Activated CD8-positive, alpha-beta memory T cell treated with anti-CD3 and anti-CD28 coated beads for 4 hours (primary cell): ENCODE data around the gene DERL2.

ENCODE experiments used
- DNase-seq, 2 donors: peaks; one replicate each; pipeline ENCODE4 v3.0.0-alpha.2; 2020; ENCODE audit warnings: low read depth in 2 of 2

The DERL2 gene

DNA sequence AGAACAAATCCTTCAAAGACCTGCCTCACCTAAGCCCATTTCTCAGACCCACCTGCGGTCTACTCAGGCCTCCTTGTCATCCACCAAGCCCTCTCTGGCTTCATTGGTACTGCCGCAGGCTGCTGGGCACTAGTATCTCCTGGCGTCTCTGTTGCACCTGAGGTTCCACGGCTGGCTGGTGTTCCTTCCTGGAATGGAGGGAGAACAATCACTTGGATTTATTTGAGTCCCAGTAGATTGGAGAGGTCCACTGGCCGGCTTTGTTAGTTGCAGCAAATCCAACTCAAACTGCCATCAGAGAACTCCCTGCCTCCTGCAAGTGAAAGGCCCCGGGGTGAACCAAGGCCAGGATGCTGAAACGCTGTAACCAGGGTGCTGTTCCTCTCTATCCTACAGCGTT is 15.7 kb upstream of the DERL2 start:
- no peak for DNase-seq

DNA sequence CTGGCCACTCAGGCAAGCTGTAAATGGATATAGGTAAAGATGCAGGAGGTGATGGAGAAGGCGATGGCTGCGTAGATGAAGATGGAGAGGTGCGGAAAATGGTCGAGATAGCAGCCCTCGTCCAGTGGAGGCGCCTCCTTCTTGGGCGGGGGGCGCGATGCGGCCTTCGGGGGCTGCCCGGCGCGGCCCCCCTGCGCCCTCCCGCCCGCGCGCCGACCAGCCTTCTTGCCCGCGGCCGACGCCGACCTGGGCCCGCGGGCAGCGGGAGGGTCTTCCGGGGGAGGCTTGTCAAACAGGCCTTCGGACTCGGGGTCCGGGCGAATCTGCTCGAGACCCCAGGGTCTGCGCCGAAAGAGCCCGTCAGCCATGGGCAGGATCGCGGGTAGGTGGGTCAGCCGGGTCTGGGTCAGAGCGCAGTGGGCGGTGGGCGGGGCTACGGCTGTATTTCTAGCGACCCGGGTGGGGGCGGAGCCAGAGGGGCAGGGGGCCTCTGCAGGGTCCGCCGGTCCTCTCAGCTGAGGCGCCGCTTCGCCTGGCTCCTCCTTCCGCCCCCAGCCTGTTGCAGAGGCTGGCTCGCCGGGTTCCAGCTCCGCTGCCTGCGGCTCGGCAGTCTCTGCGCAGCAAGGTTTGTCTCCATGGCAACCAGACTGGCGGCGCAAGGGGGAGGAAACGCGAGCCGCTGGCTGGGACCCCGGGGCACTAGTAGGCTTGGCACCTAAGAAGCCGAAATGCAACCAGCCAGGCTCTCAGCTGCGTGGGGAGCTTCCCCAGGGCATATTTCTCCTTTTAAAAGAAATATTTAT is 14.8 kb upstream of the DERL2 start:
- peak; percentile 50 to 63 for DNase-seq

DNA sequence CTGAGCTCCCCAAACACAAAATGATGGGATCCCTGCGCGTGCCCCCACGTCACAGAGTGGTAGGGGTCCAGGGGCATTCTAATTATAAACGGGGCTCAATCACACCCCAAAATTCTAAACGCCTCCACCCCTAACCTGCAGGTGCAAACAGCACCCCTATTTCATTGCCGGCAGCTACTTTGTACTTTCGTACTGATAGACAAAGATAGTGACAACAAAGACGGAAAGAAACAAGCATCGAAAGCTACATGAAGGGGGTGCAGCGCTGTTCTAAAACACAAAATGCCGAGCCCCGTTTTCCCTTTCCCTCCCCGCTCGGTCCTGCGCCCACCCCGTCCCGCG is 14.2 kb upstream of the DERL2 start:
- DNase-seq, result no peak

DNA sequence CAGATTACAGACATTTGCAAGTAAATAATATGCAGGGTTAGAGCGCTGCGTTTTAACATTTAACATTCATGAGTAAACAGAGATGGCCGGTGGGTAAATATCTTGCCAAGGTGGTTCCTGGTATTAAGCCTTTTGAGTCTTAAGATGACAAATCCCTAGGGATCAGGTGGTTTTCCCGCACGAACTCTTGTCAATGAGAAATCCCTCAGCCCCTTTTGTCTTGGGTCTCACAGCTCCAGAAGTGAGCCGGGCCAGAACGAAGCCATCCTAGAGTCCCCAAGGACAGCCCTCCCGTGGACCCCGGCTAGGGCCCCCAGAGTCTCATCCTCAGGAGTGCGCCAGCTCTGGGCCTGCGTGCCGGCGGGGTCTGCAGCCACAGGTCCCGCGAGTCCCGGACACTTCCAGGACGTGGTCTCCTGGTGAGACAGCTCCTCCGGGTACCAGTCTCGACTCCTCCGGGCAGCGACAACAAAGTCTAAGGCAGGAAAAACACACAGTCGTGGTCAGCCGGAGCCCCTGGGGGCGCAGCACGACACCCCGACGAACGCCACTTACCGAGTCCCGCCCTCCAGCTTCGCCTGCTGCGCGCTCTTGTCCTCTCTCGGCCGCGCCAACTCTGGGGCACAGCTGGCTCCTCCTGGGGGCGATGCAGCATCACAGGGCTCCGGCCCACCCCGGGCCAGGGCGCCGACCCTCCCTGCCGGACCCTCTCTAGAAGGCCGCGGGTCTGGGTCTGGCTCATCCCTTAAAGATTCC is 13.7 kb upstream of the DERL2 start:
- no peak for DNase-seq

DNA sequence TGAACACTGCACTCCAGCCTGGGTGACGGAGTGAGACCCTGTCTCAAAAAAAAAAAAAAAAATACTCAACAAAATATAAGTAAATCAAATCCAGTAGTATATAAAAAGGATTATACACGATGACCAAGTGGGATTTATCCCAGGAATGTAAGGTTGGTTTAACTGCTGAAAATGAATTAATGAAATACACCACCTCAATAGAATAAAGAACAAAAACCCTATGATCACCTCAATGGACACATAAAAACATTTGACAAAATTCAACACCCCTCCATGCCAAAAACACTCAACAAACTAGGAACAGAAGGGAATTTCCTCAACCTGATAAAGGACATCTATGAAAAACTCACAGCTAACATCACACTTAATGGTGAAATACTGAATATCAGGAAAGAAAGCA is 7.0 kb upstream of the DERL2 start:
- no peak for DNase-seq

DNA sequence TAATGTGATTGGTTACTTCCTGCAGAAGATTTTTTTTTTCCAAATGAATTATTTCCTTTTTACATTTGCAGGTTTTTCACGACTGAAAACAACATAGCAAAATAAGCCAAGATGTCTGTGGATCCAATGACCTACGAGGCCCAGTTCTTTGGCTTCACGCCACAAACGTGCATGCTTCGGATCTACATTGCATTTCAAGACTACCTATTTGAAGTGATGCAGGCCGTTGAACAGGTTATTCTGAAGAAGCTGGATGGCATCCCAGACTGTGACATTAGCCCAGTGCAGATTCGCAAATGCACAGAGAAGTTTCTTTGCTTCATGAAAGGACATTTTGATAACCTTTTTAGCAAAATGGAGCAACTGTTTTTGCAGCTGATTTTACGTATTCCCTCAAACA is 2.8 kb upstream of the DERL2 start:
- DNase-seq, result no peak

DNA sequence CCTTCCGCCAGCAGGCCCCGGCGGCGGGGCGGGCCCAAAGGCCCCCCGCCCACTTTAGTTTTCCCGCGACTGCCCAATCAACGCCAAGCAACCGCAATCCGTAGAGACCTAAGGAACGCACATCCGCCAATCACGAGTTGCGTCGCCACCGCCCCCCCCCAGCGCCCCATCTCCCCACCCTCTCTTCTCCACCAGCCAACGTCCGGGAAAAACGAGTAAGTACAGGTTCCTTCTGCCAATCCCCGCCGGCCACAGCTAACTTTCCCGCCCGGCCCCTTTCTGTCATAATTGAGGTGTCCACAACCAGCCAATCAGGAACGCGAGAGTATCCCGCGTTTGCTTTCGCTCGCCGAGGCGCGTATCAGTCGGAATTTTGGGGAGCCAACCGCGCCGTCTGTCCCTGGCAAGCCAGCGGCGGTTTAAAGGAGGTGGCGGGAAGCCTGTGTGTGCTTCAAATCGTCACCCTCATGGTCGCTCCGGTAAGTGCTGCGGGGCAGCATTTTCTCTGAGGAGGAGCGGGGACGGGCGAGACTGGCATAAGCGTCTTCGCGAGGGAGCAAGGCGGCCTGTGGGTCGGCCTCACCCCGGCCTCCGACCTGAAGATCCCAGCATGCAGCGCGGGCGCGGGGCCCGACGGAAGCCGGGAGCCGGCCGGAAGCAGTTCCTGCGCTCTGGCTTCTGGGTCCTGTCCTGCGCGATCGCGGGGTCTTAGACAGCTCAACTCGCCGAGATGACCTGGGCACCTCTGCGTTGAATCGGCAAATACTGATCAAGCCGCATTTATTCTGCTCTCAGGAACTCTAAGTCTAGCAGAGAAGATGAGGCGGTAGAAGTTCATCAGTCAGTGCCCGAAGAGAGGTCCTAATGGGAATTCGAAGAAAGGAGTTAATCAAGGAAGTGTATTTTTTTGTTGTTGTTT is 487 bp upstream of the DERL2 start, which contains the start of gene MIS12:
Gene MIS12 (plus strand): TSS at position 361 of the 919 bp plus-strand sequence. CDS start 2,297 bp downstream, outside the sequence.
- peak; percentile 94 to 97 for DNase-seq

DNA sequence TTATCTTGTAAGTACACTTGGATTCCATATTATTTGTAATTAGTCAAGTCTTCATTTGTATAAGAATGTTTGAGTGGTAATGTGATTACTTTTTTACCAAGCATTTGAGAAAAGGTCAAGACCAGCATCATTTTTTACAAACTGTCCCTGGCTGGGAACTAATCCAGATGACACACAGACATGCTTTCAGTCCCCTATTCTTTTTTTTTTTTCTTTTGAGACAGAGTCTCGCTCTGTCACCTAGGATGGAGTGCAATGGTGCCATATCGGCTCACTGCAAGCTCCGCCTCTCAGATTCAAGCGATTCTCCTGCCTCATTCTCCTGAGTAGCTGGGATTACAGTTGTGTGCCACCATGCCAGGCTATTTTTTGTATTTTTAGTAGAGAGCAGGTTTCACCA is 4.5 kb downstream of the DERL2 start:
- no peak for DNase-seq

DNA sequence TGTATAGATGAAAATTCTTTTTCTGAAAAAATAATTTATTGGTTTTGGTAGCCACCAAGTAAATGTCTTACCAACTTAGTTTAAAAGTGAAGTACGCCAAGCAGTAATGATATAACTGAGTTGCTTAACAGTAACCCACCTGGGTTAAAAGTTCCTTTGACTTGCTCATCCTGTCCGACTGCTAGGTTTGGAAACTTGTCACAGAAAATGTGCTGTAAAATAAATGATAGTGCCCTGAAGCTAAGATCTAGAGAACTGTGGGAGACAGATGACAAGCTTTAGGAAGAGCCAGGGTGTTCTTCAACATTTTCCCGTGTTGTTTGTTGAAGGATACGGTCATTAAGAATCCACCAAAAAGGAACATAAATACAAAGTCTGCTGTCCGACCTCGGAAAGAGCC is 5.0 kb downstream of the DERL2 start:
- no peak for DNase-seq

DNA sequence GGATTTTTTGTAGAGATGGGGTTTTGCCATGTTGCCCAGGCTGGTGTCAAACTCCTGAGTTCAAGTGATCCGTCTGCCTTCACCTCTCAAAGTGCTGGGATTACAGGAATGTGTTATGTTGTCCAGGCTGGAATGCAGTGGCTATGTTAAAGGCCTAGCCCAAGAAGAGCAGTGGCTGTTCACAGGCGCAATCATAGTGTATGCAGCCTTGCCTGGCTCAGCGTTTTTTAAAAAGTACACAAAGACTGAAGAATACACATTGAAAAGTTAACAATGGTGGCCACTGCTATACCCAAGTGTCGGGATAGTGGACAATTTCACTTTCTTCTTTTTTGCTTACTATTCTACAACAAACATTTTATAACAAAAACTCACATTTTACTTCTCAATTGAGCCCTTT is 7.0 kb downstream of the DERL2 start:
- DNase-seq, result no peak

DNA sequence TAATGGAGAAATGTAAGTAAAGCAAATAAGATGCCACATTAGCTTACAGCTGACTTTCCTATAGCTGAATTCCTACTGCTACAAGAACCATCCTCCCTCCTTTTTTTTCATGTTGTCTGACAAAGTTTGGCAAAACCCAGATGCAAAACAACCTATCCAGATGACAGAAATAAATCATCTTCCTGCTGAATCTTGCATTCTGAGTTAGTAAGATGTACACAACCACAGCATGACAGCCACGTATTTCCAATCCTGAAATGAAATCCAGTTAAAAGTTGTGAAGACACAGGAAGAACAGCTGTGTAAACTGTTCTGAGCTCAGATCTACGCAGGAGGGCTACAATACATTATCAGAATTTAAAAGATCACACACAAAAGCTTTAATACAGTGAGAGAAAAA is 12.1 kb downstream of the DERL2 start:
- no peak for DNase-seq

DNA sequence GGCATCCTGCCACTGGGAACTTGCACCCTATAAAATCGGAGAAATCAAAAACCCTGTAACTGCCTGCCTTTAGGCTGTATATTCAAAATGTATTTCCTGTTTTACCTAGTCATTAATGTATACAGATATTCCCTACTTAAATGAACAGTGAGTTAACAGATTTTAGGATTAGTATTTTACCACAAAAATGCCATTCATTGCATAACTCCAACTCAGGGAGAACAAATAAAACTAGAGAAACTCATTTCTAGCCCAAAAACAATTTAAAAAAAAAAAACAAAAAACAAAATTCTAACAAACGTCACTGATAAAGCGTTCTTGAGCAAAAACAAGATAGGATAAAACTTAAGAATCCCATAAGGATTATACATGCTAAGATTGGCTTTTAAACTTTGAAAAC is 13.5 kb downstream of the DERL2 start:
- no peak for DNase-seq

DNA sequence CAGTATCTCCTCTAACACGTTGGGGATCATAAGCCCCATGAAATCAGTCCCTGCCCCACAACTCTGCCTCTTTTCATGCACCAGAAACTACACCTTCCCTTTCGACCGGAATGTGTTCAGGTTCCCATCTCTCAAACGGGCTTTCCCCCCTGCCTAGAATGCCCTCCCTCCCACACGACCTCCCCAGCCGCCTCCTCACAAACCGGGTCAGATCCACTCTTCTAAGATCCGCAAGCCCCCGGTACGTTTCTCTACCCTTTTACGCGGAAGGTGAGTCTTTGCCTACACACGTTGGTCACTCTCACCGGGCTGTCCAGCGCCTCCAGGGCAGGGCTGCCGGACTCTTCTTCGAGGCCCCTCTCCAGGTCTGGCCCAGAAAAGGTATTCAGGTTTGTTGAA is 17.9 kb downstream of the DERL2 start:
- DNase-seq, result no peak

DNA sequence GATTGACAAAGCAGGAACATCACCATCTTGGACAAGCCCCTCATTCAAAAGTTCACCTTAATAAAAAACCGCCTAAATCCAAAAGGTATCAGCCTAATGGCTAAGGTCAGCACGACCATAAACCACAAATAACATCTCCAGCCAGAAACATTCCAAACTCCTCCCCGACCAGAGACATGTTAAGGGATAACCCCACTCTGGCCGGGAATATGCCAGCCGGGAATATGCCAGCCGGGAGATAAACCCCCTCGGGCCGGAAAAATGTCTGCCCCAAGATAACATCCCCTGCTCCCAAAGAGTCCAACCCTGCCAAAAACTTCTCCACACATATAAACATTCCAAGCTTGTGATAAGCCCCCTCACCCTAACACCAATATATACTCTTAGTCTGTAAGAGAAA is 18.6 kb downstream of the DERL2 start:
- DNase-seq, result no peak

DNA sequence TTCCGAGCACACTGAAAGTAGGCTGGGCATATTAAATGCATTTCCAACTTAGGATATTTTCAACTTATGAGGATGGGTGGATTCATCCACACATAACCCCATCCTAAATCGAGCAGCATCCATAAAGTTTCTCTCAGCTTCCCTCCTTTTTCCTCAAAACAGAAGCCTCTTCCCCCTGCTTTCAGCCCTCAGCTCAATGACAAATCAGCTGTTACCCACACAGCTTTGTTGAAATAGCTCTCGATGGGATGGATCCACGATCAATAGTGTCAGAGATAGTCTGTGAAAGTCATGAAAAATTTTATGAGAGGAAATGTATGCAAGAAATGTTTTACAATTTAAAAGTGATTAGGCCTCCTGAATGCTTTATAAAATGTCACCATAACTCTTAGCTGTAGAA is 19.7 kb downstream of the DERL2 start:
- DNase-seq, result no peak

DNA sequence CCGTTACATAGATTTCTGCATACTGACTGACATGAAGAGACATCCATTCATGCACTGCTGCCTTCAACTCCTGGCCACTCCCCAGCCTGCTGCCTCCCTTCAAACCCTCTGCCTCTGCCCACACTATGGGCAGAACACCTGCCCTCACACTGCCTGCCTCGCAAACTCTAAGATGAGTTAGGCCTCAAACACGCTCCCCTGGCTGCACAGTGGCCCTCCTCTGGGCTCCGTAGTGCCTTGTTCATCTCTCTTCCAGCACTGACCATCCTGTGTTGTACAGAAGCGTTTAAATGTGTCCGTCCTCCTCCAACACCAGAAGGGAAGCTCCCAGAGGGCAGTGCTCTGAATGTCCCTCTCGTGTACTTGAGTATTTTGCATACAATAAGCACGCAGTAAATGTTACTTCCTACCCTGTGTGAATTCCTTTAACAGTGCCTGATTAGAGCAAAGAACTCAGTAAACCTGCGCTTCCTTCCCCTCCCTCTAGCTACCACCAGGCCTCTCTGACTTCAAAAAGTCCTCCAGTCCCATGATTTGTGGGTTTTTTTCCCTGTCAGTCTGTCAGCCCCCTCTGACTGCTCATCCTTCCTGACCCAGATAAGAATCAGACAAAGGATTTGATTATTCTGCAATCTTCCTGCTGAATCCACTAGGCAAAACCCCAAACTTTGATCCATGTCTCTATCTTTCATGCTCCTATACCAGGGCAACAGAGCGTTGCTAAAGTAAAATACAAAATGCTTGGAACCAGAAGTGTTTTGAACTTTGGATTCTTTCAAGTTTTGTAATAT is 21.1 kb downstream of the DERL2 start:
- DNase-seq, result no peak

DNA sequence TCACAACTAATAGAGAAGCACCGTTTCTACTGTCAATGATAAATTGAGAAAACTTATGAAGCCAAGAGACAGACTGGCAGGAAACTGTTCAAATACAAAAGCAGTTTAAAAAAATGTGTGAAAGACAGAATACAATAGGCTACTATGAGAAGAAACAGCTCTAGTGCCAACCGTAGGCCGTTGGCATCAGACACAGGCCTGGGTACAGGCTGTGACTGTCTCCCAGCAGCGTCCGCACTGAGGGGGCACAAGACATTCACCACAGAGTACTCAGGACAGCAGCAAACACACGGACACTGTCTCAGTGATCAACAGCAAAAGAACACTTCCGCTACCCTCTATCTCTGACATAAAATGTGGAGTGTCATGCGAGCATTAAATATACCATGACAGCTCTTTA is 39.2 kb downstream of the DERL2 start:
- DNase-seq, result no peak

DNA sequence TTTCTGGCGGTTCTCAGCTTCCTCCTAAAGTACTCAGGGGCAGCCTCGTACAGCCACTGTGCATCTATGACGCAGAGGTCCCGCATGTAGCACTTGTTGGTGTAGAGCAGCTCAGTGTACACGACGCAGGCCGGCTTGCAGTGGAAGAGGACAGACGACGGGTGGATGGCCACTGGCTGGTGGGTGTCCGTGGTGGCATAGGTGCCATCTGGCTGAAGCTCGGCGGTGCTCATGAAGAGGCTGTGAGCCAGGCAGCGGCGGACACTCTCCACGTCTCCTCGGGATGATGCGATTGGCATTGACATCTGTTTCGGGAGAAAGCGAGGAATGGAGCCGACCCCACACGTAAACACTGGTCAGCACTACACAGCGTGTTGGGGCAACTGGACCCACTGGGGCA is 41.8 kb downstream of the DERL2 start:
- DNase-seq, result no peak

DNA sequence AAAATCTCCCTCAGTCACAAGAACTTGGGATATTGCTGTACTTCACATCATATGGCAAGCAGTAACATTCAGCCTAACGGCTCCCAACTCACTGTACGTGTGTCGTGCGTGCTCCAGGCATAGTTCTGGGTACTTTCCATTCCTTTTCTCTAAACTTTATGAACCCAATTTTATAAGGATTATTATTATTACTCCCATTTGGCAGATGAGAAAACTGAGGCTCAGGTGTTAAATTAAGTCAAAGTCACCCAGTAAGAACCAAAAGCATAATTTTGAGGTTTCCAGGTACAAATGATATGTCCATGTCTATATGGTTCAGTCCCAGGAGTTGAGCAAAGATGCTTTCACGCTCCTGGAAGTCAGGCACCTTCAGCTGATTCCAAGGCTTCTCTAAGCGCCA is 42.2 kb downstream of the DERL2 start:
- no peak for DNase-seq

DNA sequence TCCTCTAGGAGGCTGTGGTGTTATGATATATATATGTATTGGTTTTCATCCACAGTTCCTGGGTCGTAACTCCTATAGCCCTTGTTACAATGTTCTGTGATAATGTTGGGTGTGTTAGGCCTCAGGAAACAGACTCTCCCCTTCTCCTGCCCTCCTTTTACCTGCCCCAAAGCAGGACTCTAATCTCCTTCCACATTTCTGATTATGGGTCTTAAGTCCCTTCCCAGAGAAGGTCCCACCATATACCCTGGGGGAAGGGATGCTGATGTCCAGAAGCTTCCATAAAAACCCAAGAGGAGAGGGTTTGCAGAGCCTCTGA is 46.6 kb downstream of the DERL2 start:
- DNase-seq, result no peak

DNA sequence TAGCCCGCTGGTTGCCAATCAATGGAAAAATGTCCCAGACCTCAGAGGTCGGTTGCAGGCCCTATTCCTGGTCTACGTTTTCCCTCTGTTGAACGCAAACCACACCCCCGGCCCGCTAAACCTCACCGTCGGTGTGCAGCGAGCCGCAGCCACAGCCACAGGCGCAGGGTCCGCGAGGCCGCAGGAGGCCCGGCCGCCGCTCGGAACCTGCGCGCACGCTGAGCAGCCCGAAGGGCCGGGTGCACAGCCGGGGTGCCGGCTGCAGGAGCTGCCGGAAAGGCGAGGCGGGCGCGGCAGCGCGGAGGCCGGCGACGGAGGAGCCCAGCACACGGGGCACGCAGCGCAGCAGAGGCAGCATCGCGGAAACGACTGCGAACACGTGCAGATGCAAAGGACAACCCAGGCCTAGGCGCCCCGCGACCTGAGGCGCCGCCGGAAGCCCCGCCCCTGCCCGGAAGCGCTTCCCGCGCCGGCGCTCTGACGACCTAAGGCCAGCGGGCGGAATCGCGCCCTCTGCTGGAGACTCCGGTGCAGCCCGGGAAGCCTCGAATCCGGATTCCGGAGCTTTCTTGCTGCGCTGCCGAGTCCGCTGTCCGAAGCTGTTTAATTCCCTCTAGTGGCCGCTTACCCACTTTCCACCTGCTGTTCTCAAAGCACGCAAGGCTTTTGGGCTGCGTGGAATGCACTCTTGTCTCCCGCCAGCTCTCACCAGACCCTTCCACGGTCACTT is 47.1 kb downstream of the DERL2 start, which contains the start of gene C1QBP:
Gene C1QBP (minus strand): TSS at position 440 of the 730 bp plus-strand sequence. CDS start 82 bp downstream, at position 358.
- peak; percentile 76 to 85 for DNase-seq
